Keratinocyte (primary cell): ENCODE results near the gene TEX29. TPM values are rescaled to one million over a fixed set of nuclear protein-coding genes. Genes with fewer than 3 reads are reported as not detected.

Source experiments
- DNase-seq: peaks from one replicate; pipeline ENCODE4 v3.0.0-alpha.2; 2011; ENCODE audit warnings: low read depth, missing footprints, low spot score
- FAIRE-seq: peaks from 2 replicates; lab custom pipeline; 2011; peaks lifted over from hg19 to GRCh38; lab: Jason Lieb, UNC
- H2AFZ ChIP-seq: 2 replicates; pipeline ENCODE4 v1.6.0; 2012; ENCODE audit warnings: low read length, control low read depth, inconsistent platforms; ENCODE audit not compliant: control insufficient read depth
- H3K27ac ChIP-seq: 2 replicates; pipeline ENCODE4 v1.5.1; 2011; ENCODE audit warnings: low read length; ENCODE audit not compliant: control insufficient read depth, insufficient read depth
- H3K27me3 ChIP-seq: 3 replicates; pipeline ENCODE4 v1.6.0; 2011; ENCODE audit warnings: low read length; ENCODE audit not compliant: control insufficient read depth, insufficient read depth; ENCODE audit errors: extremely low read depth
- H3K36me3 ChIP-seq, 2 experiments: 2 replicates in 1 of 2; 3 replicates in 1 of 2; pipeline ENCODE4 v1.5.1; 2011; ENCODE audit warnings: low read length in 2 of 2, mild to moderate bottlenecking in 1 of 2; ENCODE audit not compliant: control insufficient read depth in 2 of 2, insufficient read depth in 2 of 2; ENCODE audit errors: extremely low read depth in 1 of 2
- H3K4me1 ChIP-seq: 3 replicates; pipeline ENCODE4 v1.5.1; 2011; ENCODE audit warnings: low read length; ENCODE audit not compliant: control insufficient read depth, insufficient read depth; ENCODE audit errors: extremely low read depth
- H3K4me2 ChIP-seq: 3 replicates; pipeline ENCODE4 v1.6.0; 2011; ENCODE audit warnings: low read depth, low read length; ENCODE audit not compliant: control insufficient read depth, insufficient read depth; ENCODE audit errors: extremely low read depth
- H3K4me3 ChIP-seq, 3 experiments: fragments of 200-600 bp in 1 of 3; sonication (generic) in 1 of 3; 2 replicates in 2 of 3; 3 replicates in 1 of 3; pipeline ENCODE4 v1.5.1; 2011 to 2016; ENCODE audit warnings: low read length in 3 of 3, mild to moderate bottlenecking in 3 of 3, control low read depth in 2 of 3, inconsistent platforms in 1 of 3, low read depth in 1 of 3, mixed read lengths in 1 of 3, mixed run types in 1 of 3, moderate library complexity in 1 of 3; ENCODE audit not compliant: control insufficient read depth in 2 of 3, insufficient read depth in 2 of 3; ENCODE audit errors: extremely low read depth in 1 of 3
- H3K79me2 ChIP-seq: 2 replicates; pipeline ENCODE4 v1.6.0; 2012; ENCODE audit warnings: low read length; ENCODE audit not compliant: control insufficient read depth, insufficient read depth
- H3K9ac ChIP-seq: 3 replicates; pipeline ENCODE4 v1.6.0; 2011; ENCODE audit warnings: low read length; ENCODE audit not compliant: control insufficient read depth, insufficient read depth; ENCODE audit errors: extremely low read depth
- H3K9me1 ChIP-seq: 3 replicates; pipeline ENCODE4 v1.6.0; 2011; ENCODE audit warnings: low read length; ENCODE audit not compliant: control insufficient read depth, insufficient read depth; ENCODE audit errors: extremely low read depth
- H3K9me3 ChIP-seq: 2 replicates; pipeline ENCODE4 v1.5.1; 2012; ENCODE audit warnings: low read depth, low read length; ENCODE audit not compliant: control insufficient read depth
- H4K20me1 ChIP-seq: 3 replicates; pipeline ENCODE4 v1.6.0; 2011; ENCODE audit warnings: low read length; ENCODE audit not compliant: control insufficient read depth, insufficient read depth; ENCODE audit errors: extremely low read depth
- CTCF ChIP-seq, 3 experiments: IDR thresholded peaks in 1 of 3; conservative IDR thresholded peaks in 1 of 3; optimal IDR thresholded peaks in 1 of 3; 2 replicates in 2 of 3; 3 replicates in 1 of 3; pipeline versions ENCODE3 to v1.5.1; 2011; ENCODE audit warnings: low read length in 3 of 3, mild to moderate bottlenecking in 3 of 3, moderate library complexity in 2 of 3, control low read depth in 1 of 3, inconsistent platforms in 1 of 3; ENCODE audit not compliant: insufficient read depth in 2 of 3; ENCODE audit errors: extremely low read depth in 1 of 3
- EZH2 ChIP-seq: IDR thresholded peaks from one replicate; pipeline ENCODE4 v1.6.1; 2012; ENCODE audit warnings: inconsistent platforms, mild to moderate bottlenecking, low read length, moderate library complexity
- dilution Hi-C: fragments of 300-500 bp; cut with MboI; formaldehyde crosslinking; loops from one replicate; pipeline ENCODE4 v1.7.0; 2020; ENCODE audit warnings: low sequenced_read_pairs; ENCODE audit not compliant: extremely low pct_ligation_motif_present
- polyA plus RNA-seq, 5 experiments: library from polyadenylated mRNA; depleted of rRNA in 3 of 5; stranded (reverse) in 3 of 5; stranded (forward) in 1 of 5; unstranded in 1 of 5; fragments of >200 nt; gene quantifications; 1 replicate in 1 of 5; 2 replicates in 3 of 5; 3 replicates in 1 of 5; pipeline versions ENCODE4 v1.2.1 to v1.2.3, GENCODE V29; 2011 to 2012; ENCODE audit warnings: missing spikeins in 2 of 5, low read depth in 1 of 5, low replicate concordance in 1 of 5

The TEX29 gene
- polyA plus RNA-seq, 1 donor (not counting 4 experiments of a cell fraction or from before 2014, with no cell fraction given) = 0.18 TPM

- Histone ChIP-seq H3K79me2 (no peaks in the 10 kb centered on the region), H3K9me3 (peaks cover 2% of the 10 kb centered on the region), H3K27ac (no peak overlapping the region), H4K20me1 (no peaks in the 10 kb centered on the region), H3K4me3 (no peak overlapping the region), H3K36me3 (no peaks in the 10 kb centered on the region), H2AFZ (no peak overlapping the region), H3K4me1 (no peaks in the 10 kb centered on the region), H3K4me2 (no peak overlapping the region), H3K27me3 (no peaks in the 10 kb centered on the region), H3K9me1 (no peaks in the 10 kb centered on the region), H3K9ac (no peak overlapping the region)
- FAIRE-seq (no peak), DNase-seq (no peak)
- dilution Hi-C loops = no loop called here
- TF ChIP-seq CTCF (optimal IDR thresholded peaks at IDR 0.05 in 1 of 3, IDR thresholded peaks at IDR 0.05 in 1 of 3, conservative IDR thresholded peaks at IDR 0.05 in 1 of 3; ENCODE audit: extremely low read depth in 1 of 3, insufficient read depth in 2 of 3, low read length in 3 of 3) (no peak), EZH2 (no peak)
These were observed 60.0 kb downstream of the TEX29 start for GRCh38 chr13:111380431-111380830.

- no peak overlapping the region for H2AFZ ChIP-seq
- peaks cover 2% of the 10 kb centered on the region for H3K9me3 ChIP-seq
- H3K9ac ChIP-seq = no peak overlapping the region
- DNase-seq (no peak), FAIRE-seq (no peak)
- no peaks in the 10 kb centered on the region for H3K4me1 ChIP-seq
- H3K27ac ChIP-seq = no peak overlapping the region
- no peak for TF ChIP-seq CTCF (optimal IDR thresholded peaks at IDR 0.05 in 1 of 3, IDR thresholded peaks at IDR 0.05 in 1 of 3, conservative IDR thresholded peaks at IDR 0.05 in 1 of 3; ENCODE audit: extremely low read depth in 1 of 3, insufficient read depth in 2 of 3, low read length in 3 of 3)
- TF ChIP-seq EZH2 = no peak
- dilution Hi-C loops = no loop called here
- H3K36me3 ChIP-seq = no peaks in the 10 kb centered on the region
- no peaks in the 10 kb centered on the region for H3K79me2 ChIP-seq
- no peaks in the 10 kb centered on the region for H3K9me1 ChIP-seq
- no peak overlapping the region for H3K4me2 ChIP-seq
- H3K4me3 ChIP-seq = no peak overlapping the region
- H3K27me3 ChIP-seq = no peaks in the 10 kb centered on the region
- no peaks in the 10 kb centered on the region for H4K20me1 ChIP-seq
These were observed 62.0 kb downstream of the TEX29 start for GRCh38 chr13:111382411-111382810.
